ENCODE data around the gene DPP6. TPM values are rescaled to one million over a fixed set of nuclear protein-coding genes. Genes with fewer than 3 reads are reported as not detected.

Gene DPP6
- total RNA-seq, 3 donors from 2014 or later (not counting 1 experiment from before 2014, with no cell fraction given) = not detected

DNA sequence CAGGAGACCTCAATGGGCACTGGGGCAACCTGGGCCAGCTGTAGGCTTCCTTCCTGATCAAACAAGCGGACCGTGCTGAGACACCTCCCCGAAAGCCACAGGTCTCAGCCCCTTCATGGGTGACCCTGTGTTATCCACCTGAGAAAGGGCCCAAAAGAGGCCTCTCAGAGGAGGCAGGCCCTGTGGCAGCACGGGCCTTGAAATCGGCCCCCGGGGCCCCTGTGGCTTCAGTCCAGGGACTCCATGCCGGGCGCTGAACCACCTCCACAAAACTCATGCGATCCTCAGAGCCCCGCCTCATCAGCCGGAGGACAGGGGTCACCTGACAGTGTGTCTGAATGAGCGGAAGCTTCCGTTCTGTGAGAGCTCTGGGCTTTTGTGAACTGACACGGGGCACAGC lies 643.6 kb downstream of the DPP6 start:
- TF ChIP-seq, protein P1, sequence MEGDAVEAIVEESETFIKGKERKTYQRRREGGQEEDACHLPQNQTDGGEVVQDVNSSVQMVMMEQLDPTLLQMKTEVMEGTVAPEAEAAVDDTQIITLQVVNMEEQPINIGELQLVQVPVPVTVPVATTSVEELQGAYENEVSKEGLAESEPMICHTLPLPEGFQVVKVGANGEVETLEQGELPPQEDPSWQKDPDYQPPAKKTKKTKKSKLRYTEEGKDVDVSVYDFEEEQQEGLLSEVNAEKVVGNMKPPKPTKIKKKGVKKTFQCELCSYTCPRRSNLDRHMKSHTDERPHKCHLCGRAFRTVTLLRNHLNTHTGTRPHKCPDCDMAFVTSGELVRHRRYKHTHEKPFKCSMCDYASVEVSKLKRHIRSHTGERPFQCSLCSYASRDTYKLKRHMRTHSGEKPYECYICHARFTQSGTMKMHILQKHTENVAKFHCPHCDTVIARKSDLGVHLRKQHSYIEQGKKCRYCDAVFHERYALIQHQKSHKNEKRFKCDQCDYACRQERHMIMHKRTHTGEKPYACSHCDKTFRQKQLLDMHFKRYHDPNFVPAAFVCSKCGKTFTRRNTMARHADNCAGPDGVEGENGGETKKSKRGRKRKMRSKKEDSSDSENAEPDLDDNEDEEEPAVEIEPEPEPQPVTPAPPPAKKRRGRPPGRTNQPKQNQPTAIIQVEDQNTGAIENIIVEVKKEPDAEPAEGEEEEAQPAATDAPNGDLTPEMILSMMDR (IDR thresholded peaks at IDR 0.05) = no peak
- Histone ChIP-seq H3K36me3 (ENCODE audit: control insufficient read depth, insufficient read depth, low read length) (no peaks in the 10 kb centered on the region), H3K27ac (ENCODE audit: low read length) (no peak overlapping the region), H3K27me3 (ENCODE audit: control insufficient read depth, insufficient read depth, low read length) (no peaks in the 10 kb centered on the region), H3K9me3 (ENCODE audit: control insufficient read depth, insufficient read depth, low read length) (peaks cover 10% of the 10 kb centered on the region), H3K4me3 (ENCODE audit: low read length) (no peak overlapping the region), H3K4me1 (ENCODE audit: control insufficient read depth, insufficient read depth, low read length) (no peaks in the 10 kb centered on the region)
- no peak for ATAC-seq
- DNase-seq = no peak
- no peak overlapping the region for H3K4me3 Mint-ChIP-seq
- no peaks in the 10 kb centered on the region for H3K4me1 Mint-ChIP-seq
- H3K27me3 Mint-ChIP-seq (ENCODE audit: low read depth in 2 of 2) = no peaks in the 10 kb centered on the region
- 92% methylated on average over 14 of the region's 14 CpGs for WGBS (ENCODE audit: insufficient coverage)
- intact Hi-C loops (cut with micrococcal nuclease) = no loop called here
- peaks cover 4 to 6% of the 10 kb centered on the region in 2 donors for H3K9me3 Mint-ChIP-seq
- no peaks in the 10 kb centered on the region for H3K36me3 Mint-ChIP-seq
- H3K27ac Mint-ChIP-seq = no peak overlapping the region

DNA sequence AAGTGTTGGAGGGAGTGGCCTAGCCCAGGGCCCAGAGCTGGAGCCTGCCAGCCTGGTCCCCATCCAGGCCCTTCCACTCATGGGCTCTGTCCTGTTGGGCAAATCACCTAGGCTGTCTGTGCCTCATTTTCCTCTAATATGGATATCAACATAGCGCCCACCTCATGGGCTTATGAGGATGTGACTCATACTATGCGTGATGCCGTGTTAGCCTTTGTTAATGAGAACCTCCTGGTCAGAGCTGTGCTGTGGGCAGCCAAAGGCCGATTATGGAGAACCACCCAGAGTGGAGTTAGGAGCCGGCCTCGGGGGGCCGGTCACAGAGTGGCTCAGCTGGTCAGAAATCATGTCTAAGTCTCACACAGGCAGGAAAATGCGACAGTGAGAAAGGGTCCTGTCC lies 644.4 kb downstream of the DPP6 start:
- no peaks in the 10 kb centered on the region for H3K4me1 ChIP-seq (ENCODE audit: control insufficient read depth, insufficient read depth, low read length)
- H3K4me1 Mint-ChIP-seq = no peaks in the 10 kb centered on the region
- H3K27me3 Mint-ChIP-seq (ENCODE audit: low read depth in 2 of 2) = no peaks in the 10 kb centered on the region
- H3K36me3 ChIP-seq (ENCODE audit: control insufficient read depth, insufficient read depth, low read length) = no peaks in the 10 kb centered on the region
- intact Hi-C loops (cut with micrococcal nuclease) = no loop called here
- peaks cover 4 to 8% of the 10 kb centered on the region in 2 donors for H3K9me3 Mint-ChIP-seq
- WGBS (ENCODE audit: insufficient coverage) = 93% methylated on average over 8 of the region's 8 CpGs
- ATAC-seq = no peak
- H3K27ac ChIP-seq (ENCODE audit: low read length) = no peak overlapping the region
- no peak overlapping the region for H3K27ac Mint-ChIP-seq
- H3K9me3 ChIP-seq (ENCODE audit: control insufficient read depth, insufficient read depth, low read length) = peaks cover 10% of the 10 kb centered on the region
- H3K4me3 ChIP-seq (ENCODE audit: low read length) = no peak overlapping the region
- H3K36me3 Mint-ChIP-seq = no peaks in the 10 kb centered on the region
- no peak overlapping the region for H3K4me3 Mint-ChIP-seq
- TF ChIP-seq, protein P1 (IDR thresholded peaks at IDR 0.05) = no peak
- no peaks in the 10 kb centered on the region for H3K27me3 ChIP-seq (ENCODE audit: control insufficient read depth, insufficient read depth, low read length)
- no peak for DNase-seq

DNA sequence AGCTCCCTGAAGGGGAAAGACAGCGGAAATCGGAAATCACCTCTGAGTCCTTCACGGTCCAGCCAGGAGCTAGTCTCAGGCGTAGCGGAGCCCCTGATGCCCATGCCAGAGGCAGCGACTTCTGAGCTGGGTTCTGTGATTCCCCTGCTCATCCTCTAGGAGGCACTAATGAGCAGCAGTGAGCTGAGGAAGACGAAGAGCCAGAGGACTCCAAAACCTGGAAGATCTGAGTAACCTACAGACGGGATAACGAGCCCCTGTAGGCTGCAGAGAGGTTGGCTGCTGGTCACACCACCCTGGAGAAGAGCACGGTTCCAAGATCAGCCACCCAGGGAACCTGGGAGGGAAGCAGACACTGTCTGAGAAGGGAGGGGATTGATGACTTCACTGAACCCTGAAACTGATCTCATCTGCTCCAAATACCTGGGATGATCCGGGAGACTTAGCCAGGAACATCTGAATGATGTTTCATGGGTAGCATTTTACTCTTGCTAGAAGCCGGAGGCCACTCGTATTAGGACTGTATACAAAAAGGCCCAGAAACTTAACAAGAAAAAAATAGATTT lies 646.6 kb downstream of the DPP6 start:
- TF ChIP-seq, protein P1 (IDR thresholded peaks at IDR 0.05) = no peak

DNA sequence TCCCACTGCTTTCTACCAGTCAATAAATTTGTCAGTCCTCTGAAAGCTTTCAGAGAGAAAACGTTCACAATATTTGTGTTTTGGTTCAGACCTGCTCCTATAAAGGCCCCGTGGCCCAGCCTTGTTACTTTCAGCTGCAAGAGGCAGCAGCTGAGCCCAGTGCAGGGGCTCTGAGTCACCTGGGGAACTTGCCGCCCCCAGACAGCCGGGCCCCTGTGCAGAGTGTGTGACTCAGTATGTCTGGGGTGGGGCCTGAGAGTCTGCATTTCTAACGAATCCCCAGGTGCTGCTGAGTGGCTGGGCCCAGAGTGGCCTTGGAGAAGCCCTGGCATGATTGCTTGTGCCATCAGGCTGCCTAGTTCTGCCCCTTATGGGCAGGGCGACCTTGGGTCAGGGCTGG lies 647.2 kb downstream of the DPP6 start:
- Histone ChIP-seq H3K9me3 (ENCODE audit: control insufficient read depth, insufficient read depth, low read length) (peaks cover 10% of the 10 kb centered on the region), H3K27me3 (ENCODE audit: control insufficient read depth, insufficient read depth, low read length) (no peaks in the 10 kb centered on the region), H3K4me1 (ENCODE audit: control insufficient read depth, insufficient read depth, low read length) (no peaks in the 10 kb centered on the region), H3K27ac (ENCODE audit: low read length) (no peak overlapping the region), H3K36me3 (ENCODE audit: control insufficient read depth, insufficient read depth, low read length) (no peaks in the 10 kb centered on the region), H3K4me3 (ENCODE audit: low read length) (no peak overlapping the region)
- no peak for DNase-seq
- Mint-ChIP-seq H3K27me3 (ENCODE audit: low read depth in 2 of 2) (no peaks in the 10 kb centered on the region), H3K4me3 (no peak overlapping the region), H3K9me3 (peaks cover 8 to 12% of the 10 kb centered on the region in 2 donors), H3K4me1 (no peaks in the 10 kb centered on the region), H3K36me3 (no peaks in the 10 kb centered on the region), H3K27ac (no peak overlapping the region)
- 62% methylated on average over 6 of the region's 6 CpGs for WGBS (ENCODE audit: insufficient coverage)
- TF ChIP-seq, protein P1 (IDR thresholded peaks at IDR 0.05) = no peak
- ATAC-seq = no peak
- intact Hi-C loops (cut with micrococcal nuclease) = no loop called here

More for the DNA sequence above, 646.6 kb downstream of the DPP6 start:
- Histone ChIP-seq H3K27ac (ENCODE audit: low read length) (no peak overlapping the region), H3K9me3 (ENCODE audit: control insufficient read depth, insufficient read depth, low read length) (peaks cover 10% of the 10 kb centered on the region), H3K4me1 (ENCODE audit: control insufficient read depth, insufficient read depth, low read length) (no peaks in the 10 kb centered on the region), H3K36me3 (ENCODE audit: control insufficient read depth, insufficient read depth, low read length) (no peaks in the 10 kb centered on the region), H3K4me3 (ENCODE audit: low read length) (no peak overlapping the region), H3K27me3 (ENCODE audit: control insufficient read depth, insufficient read depth, low read length) (no peaks in the 10 kb centered on the region)
- DNase-seq (no peak), ATAC-seq (no peak)
- peaks cover 8% of the 10 kb centered on the region in 2 donors for H3K9me3 Mint-ChIP-seq
- no peak overlapping the region for H3K4me3 Mint-ChIP-seq
- H3K36me3 Mint-ChIP-seq = no peaks in the 10 kb centered on the region
- no peak overlapping the region for H3K27ac Mint-ChIP-seq
- WGBS (ENCODE audit: insufficient coverage) = 53% methylated on average over 13 of the region's 13 CpGs
- no peaks in the 10 kb centered on the region for H3K27me3 Mint-ChIP-seq (ENCODE audit: low read depth in 2 of 2)
- intact Hi-C loops (cut with micrococcal nuclease) = no loop called here
- H3K4me1 Mint-ChIP-seq = no peaks in the 10 kb centered on the region

All from natural killer cell (primary cell).